ENCODE data around the gene FAM13A. TPM values are rescaled to one million over a fixed set of nuclear protein-coding genes. Genes with fewer than 3 reads are reported as not detected.
"Not testable (repeated sequence)": the region's sequence is repeated elsewhere in the genome, so short reads cannot be mapped to it uniquely, and the experiment has no call there.

Gene FAM13A
- total RNA-seq, 1 donor from 2014 or later = 8.3 TPM

DNA sequence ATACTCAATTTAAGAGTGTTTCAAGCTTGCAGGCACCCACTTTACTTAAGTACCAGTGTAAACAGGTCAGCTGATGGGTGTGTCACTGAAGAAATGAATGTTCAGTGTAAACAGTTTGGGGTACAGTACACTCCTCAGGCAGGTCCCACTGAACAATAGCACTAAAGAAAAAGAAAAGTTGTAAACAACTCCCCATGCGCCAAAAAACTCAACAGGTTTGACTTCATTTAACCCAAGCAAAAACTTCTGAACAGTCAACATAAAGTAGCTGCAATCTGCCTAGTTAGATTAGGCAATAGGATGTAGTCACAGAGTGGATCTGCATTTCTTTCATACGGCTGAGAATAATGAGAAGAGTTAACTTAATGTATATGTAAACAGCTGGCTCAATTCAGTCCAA, 93.2 kb downstream of the FAM13A start:
- intact Hi-C loops (cut with micrococcal nuclease) = no loop called here

DNA sequence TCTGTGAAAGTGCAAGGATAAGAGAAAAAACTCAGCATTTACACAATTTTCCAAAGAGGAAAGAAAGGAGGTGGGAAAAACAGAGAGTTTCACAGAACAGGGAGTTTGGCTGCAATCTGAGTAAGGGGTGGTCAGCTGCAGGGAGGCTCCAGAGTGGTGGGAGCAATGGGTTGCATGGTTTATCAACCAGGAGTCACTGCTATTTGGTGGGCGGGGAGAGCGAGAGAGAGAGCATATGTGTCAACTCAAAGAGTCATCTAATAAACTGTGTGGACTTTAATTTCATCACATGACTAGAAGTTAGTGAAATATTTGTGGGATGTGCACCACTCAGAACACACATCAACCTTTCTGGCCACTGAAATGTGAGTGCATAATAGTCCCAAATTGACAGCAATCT, 94.6 kb downstream of the FAM13A start:
- intact Hi-C loops (cut with micrococcal nuclease) = no loop called here

DNA sequence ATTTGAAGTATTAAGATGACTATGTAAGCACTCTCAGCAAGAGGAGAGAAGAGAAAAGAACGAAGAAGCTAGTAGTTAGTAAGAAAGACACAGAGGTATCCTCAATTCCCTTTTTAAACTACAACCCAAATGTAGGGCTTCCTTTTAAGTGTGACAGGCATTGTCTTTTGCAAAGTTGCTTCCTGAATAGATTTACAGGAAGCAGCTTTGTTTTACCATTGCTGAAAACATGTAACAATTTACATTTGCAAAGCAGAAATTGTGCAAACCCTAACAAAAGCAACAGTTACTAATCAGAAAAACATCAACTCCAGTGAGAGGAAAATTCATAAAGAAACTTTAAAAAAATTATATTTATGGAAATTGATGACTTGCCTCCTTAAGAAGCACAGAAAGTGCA, 96.4 kb downstream of the FAM13A start:
- intact Hi-C loops (cut with micrococcal nuclease) = no loop called here

- intact Hi-C loops (cut with micrococcal nuclease) = no loop called here
These were observed 98.9 kb downstream of the FAM13A start for GRCh38 chr4:88958080-88958479.

- intact Hi-C loops (cut with micrococcal nuclease) = no loop called here
These were observed 99.4 kb downstream of the FAM13A start for GRCh38 chr4:88957570-88957969.

GRCh38 chr4:88955580-88956380, 101.2 kb downstream of the FAM13A start:
- intact Hi-C loops (cut with micrococcal nuclease) = no loop called here

DNA sequence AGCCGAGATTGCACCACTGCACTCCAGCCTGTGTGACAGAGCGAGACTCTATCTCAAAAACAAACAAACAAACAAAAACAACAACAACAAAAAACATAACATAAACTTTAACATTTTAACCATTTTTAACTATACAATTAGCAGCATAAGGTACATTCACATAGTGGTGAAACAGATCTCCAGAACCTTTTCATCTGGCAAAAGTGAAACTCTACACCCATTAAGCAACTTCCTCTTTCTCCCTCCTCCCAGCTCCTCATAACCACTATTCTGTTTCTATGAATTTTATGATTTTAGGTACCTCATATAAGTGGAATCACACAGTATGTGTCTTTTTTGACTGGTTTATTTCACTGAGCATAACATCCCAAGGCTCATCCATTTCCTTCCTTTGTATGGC, 103.6 kb downstream of the FAM13A start:
- intact Hi-C loops (cut with micrococcal nuclease) = no loop called here

DNA sequence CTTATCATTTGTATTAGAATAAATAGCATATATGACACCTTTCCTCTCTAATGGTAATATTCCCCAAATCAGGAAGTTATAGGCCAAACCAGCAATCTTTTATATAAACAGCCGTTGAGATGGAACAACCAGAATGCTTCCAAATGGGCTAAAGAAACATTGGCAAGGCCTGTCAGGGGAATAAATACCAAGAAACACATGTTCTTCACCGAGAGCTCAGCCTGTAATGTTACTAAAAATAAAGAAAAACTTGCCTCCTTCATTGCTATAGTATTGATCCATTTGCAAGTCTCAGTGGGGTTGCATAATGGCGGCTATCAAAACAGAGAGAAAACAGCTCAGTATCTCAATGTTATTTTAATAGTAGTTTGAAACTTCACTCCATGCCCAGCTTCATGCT, 104.9 kb downstream of the FAM13A start:
- intact Hi-C loops (cut with micrococcal nuclease) = no loop called here

- intact Hi-C loops (cut with micrococcal nuclease) = no loop called here
These were observed 107.4 kb downstream of the FAM13A start for GRCh38 chr4:88949605-88950004.

DNA sequence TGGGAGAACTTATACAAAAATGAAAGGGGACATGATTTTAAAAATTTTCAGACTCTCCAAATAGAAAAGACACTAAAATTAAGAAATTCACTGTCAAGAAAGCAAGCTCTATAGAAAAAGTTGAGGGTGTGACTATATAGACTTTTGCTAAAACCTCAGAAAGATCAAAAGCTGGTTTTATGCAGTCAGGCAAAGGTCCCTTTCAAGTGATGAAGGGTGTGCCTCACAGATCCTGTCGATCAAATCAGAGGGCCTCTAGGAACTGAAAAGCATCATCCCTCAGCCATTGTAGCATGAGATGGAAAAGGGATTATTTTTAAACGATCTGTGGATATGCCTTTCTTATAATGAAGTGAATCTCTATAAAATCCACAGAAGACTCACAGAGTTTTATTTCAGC, 116.5 kb downstream of the FAM13A start:
- intact Hi-C loops (cut with micrococcal nuclease) = no loop called here

DNA sequence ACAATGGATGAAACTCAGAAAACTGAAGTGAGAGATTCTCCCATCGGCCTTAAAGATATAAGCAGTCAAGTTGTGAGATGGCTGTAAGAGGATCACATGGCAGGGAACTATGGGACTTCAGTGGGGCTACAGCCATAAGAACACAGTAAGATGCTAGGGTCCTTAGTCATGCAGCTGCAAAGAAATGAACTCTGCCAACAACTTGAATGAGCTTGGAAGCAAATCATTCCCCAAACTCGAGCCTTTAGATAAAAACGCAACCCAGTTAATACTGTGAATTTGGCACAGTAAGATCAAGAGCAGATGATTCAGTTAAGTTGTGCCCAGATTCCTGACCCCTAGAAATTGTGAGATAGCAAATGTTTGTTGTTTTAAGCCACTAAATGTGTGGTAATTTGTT, 117.3 kb downstream of the FAM13A start:
- intact Hi-C loops (cut with micrococcal nuclease) = no loop called here

DNA sequence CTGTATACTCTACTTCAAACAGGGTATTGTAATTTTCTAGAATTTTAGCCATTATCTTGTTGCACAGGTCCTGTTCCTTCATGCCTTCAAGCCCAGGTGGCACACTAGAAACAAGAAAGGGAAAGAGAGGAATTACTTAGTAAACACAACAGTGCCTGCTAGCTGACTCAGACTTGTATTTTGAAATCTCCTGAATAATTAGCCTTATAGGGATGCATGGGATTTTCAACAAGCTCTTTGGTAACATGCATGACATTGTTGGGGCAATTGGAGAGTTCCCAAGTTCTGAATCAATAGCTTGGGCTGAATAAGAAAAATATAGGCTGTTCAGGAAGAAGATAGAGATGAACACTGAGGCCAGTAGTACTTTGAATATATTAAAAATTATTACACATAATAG, 118.8 kb downstream of the FAM13A start:
- intact Hi-C loops (cut with micrococcal nuclease) = no loop called here

GRCh38 chr4:88937081-88937480, 119.9 kb downstream of the FAM13A start:
- intact Hi-C loops (cut with micrococcal nuclease) = no loop called here

GRCh38 chr4:88933414-88934160, 123.4 kb downstream of the FAM13A start:
- intact Hi-C loops (cut with micrococcal nuclease) = no loop called here

DNA sequence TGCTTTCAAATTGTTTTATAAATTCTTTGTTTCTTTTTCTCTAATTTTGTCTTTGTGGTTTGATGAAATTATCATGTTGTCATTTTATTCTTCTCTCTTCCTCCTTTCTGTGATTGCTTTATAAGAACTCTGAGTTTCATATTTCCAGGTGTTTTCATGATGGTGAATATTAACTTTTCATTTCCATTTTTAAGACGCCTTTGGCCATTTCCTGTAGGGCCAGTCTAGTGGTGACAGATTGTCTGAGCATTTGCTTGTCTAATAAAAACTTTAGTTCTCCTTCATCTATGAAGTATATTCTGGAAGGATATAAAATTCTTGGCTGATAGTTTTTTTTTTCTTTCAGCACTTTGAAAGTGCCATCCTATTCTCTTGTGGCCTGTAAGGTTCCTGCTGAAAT, 128.1 kb downstream of the FAM13A start:
- intact Hi-C loops (cut with micrococcal nuclease) = no loop called here

- intact Hi-C loops (cut with micrococcal nuclease) = no loop called here
These were observed 129.6 kb downstream of the FAM13A start for GRCh38 chr4:88927420-88927819.

- intact Hi-C loops (cut with micrococcal nuclease) = no loop called here
These were observed 137.9 kb downstream of the FAM13A start for GRCh38 chr4:88919056-88919455.

DNA sequence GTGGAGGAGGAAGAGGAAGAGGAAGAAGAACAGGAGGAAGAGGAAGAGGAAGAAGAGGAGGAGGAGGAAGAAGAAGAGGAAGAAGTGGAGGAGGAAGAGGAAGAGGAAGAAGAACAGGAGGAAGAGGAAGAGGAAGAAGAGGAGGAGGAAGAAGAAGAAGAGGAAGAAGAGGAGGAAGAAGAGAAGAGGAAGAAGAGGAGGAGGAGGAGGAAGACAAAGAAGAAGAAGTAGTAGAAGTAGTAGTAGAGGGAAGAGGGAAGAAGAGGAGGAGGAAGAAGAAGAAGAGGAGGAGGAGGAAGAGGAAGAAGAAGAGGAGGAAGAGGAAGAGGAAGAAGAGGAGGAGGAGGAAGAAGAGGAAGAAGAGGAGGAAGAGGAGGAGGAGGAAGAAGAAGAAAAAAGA, 143.8 kb downstream of the FAM13A start:
- intact Hi-C loops (cut with micrococcal nuclease) = not testable (repeated sequence)

- intact Hi-C loops (cut with micrococcal nuclease) = no loop called here
These were observed 145.5 kb downstream of the FAM13A start for GRCh38 chr4:88911246-88912212.

DNA sequence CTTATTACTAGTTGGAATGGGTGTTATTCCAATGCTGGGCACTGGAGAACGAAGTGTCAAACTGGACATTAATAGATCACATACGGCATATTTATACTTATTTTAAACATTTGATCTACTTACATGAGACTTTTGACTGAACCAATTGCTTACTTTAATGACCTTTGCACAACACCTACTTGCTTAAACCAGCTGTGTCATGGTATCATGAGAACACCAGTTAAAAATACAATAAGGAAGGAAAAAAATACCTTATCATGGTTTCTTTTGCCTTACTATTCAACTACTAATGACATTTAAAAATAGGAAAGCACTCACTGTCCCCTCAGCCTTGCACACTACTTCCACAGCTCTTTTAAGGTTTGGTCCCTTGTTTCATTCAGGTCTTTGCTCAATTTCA, 146.9 kb downstream of the FAM13A start:
- intact Hi-C loops (cut with micrococcal nuclease) = no loop called here

GRCh38 chr4:88908521-88908920, 148.5 kb downstream of the FAM13A start:
- intact Hi-C loops (cut with micrococcal nuclease) = no loop called here

DNA sequence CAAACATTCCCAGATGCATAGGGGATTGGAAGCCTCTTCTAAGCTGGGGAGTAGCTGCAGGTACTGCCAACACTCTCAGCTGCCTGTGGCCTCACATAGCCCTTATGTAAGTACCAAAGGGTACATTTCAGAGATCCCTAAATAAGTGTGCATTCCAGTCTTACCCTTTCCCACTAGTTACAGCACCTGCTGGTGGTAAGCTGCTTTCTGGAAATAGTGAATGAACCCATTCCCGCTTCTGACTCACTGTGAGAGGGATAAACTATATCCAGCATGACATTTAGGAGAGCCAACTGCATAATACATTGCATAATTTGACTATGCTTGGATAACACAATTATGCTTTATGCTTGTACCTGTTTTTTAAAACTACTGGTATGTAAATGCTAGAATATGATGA, 149.0 kb downstream of the FAM13A start:
- intact Hi-C loops (cut with micrococcal nuclease) = no loop called here
